Choroid plexus epithelial cell (primary cell): Measurements from ENCODE around the gene FGR.

ENCODE experiments used
- DNase-seq: peaks from one replicate; pipeline ENCODE4 v3.0.0-alpha.2; 2010; ENCODE audit warnings: low read depth
- H3K4me3 ChIP-seq: 2 replicates; pipeline ENCODE4 v1.5.1; 2011; ENCODE audit warnings: low read depth, mild to moderate bottlenecking, control low read depth, low read length, moderate library complexity
- TF ChIP-seq, protein P1 (sequence below): conservative IDR thresholded peaks from 2 replicates; pipeline ENCODE4 v1.5.1; 2011; ENCODE audit warnings: low read depth, mild to moderate bottlenecking, control low read depth, inconsistent platforms, low read length, moderate library complexity

FGR gene

DNA sequence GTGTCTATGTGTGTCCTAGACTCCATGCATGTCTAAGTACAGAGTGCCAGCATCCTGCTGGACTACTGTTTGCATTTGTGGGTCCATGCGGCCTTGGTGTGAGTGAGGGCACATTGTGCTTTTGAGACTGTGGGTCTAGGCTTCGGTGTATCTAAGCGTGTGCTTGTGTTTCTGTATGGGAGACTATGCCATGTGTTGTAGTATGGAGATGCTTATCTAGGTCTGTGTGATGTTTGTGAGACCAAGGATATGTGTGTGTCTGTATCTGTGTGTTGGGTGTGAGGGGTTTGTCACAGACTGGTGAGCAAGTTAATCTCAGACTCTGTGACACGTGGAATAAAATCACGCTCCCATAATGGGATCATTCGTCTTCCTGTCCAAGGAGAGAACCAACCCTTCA is 45.5 kb downstream of the FGR start:
- no peak for DNase-seq
- no peak overlapping the region for H3K4me3 ChIP-seq
- TF ChIP-seq, protein P1, sequence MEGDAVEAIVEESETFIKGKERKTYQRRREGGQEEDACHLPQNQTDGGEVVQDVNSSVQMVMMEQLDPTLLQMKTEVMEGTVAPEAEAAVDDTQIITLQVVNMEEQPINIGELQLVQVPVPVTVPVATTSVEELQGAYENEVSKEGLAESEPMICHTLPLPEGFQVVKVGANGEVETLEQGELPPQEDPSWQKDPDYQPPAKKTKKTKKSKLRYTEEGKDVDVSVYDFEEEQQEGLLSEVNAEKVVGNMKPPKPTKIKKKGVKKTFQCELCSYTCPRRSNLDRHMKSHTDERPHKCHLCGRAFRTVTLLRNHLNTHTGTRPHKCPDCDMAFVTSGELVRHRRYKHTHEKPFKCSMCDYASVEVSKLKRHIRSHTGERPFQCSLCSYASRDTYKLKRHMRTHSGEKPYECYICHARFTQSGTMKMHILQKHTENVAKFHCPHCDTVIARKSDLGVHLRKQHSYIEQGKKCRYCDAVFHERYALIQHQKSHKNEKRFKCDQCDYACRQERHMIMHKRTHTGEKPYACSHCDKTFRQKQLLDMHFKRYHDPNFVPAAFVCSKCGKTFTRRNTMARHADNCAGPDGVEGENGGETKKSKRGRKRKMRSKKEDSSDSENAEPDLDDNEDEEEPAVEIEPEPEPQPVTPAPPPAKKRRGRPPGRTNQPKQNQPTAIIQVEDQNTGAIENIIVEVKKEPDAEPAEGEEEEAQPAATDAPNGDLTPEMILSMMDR = no peak

- TF ChIP-seq, protein P1 = no peak
- H3K4me3 ChIP-seq = no peak overlapping the region
- DNase-seq = peak; percentile 70
Measured at GRCh38 chr1:27588256-27589232, 46.4 kb downstream of the FGR start.

DNA sequence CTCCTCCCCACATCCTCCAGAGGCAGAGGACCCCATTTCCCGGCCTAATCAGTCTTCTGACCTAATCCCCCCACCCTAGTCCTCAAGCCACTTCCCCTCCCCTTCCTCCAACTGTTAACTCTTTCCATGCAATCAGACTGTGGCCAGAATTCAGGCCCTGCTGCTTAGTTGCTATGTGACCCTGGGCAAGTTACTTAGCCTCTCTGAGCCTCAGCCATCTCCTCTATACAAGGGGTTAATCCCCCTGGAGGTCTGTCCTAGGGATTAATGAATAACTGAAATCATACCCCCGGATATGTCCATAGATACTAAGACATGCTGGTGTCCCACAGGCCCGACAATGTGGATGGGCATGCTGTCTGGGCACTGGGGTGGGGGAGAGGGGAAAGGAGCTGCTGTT is 49.3 kb downstream of the FGR start:
- no peak for DNase-seq
- TF ChIP-seq, protein P1 = no peak
- no peak overlapping the region for H3K4me3 ChIP-seq

GRCh38 chr1:27584453-27584852 is 50.5 kb downstream of the FGR start:
- TF ChIP-seq, protein P1 = no peak
- no peak for DNase-seq
- H3K4me3 ChIP-seq = no peak overlapping the region

GRCh38 chr1:27583479-27583878 is 51.5 kb downstream of the FGR start:
- DNase-seq = no peak
- no peak overlapping the region for H3K4me3 ChIP-seq
- TF ChIP-seq, protein P1 = no peak

DNA sequence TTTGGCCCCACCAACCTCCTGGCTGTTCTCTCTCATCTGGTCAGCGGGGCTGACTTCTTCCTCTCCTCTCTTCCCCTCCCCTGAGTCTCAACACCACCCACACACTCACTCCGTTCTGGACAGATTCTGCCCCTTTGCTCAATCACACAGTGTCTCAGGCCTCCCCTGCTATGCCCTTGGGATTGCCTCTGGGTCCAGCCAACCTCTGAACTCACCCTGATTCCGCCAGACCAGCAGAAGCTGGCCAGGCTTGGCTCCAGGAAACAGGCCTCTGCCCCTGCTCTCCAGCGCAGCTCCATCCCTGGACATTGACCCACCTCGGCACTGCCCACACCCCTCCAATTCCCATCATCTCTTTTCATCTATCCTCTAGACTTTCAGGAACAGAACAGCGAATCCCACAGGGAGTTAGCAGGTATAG is 53.2 kb downstream of the FGR start:
- no peak for DNase-seq
- H3K4me3 ChIP-seq = no peak overlapping the region
- TF ChIP-seq, protein P1 = no peak

- TF ChIP-seq, protein P1 = no peak
- H3K4me3 ChIP-seq = no peak overlapping the region
- DNase-seq = no peak
Measured at GRCh38 chr1:27577504-27578188, 57.3 kb downstream of the FGR start.
